Measurements from ENCODE around the gene GPR85. TPM values are rescaled to one million over a fixed set of nuclear protein-coding genes. Genes with fewer than 3 reads are reported as not detected.

GPR85 gene
- 7.5 and 12.6 TPM in 2 replicates for total RNA-seq
- 5.1 TPM for polyA plus RNA-seq (2012)

- DNase-seq (ENCODE audit: low read depth) = peak; percentile 88
Observed at GRCh38 chr7:113086431-113086888, at the start of gene GPR85. Gene GPR85 (minus strand): TSS chr7:113086827. CDS start chr7:113084721, 2,106 bp downstream.

GRCh38 chr7:113134025-113134424 is 47.4 kb upstream of the GPR85 start:
- no peak for DNase-seq (ENCODE audit: low read depth)

GRCh38 chr7:113131367-113131766 is 44.7 kb upstream of the GPR85 start:
- no peak for DNase-seq (ENCODE audit: low read depth)

GRCh38 chr7:113128031-113128430 is 41.4 kb upstream of the GPR85 start:
- DNase-seq (ENCODE audit: low read depth) = no peak

GRCh38 chr7:113125728-113126127 is 39.1 kb upstream of the GPR85 start:
- no peak for DNase-seq (ENCODE audit: low read depth)

GRCh38 chr7:113122744-113123143 is 36.1 kb upstream of the GPR85 start:
- no peak for DNase-seq (ENCODE audit: low read depth)

GRCh38 chr7:113120647-113121046 is 34.0 kb upstream of the GPR85 start:
- no peak for DNase-seq (ENCODE audit: low read depth)

GRCh38 chr7:113119429-113119828 is 32.8 kb upstream of the GPR85 start:
- DNase-seq (ENCODE audit: low read depth) = no peak

- DNase-seq (ENCODE audit: low read depth) = peak; percentile 98
Observed at GRCh38 chr7:113118074-113118959, 31.7 kb upstream of the GPR85 start, which contains the start of gene SMIM30. Gene SMIM30 (minus strand): TSS chr7:113118554. CDS start chr7:113117578, 976 bp downstream.

- DNase-seq (ENCODE audit: low read depth) = peak; percentile 88
Observed at GRCh38 chr7:113117374-113117774, 30.7 kb upstream of the GPR85 start.

- peak; percentile 22 for DNase-seq (ENCODE audit: low read depth)
Observed at GRCh38 chr7:113113912-113114311, 27.3 kb upstream of the GPR85 start.

GRCh38 chr7:113109718-113110117 is 23.1 kb upstream of the GPR85 start:
- no peak for DNase-seq (ENCODE audit: low read depth)

- peak; percentile 92 for DNase-seq (ENCODE audit: low read depth)
Observed at GRCh38 chr7:113100121-113100603, 13.5 kb upstream of the GPR85 start.

- peak; percentile 75 for DNase-seq (ENCODE audit: low read depth)
Observed at GRCh38 chr7:113099284-113099919, 12.8 kb upstream of the GPR85 start.

- DNase-seq (ENCODE audit: low read depth) = no peak
Observed at GRCh38 chr7:113094517-113095249, 8.1 kb upstream of the GPR85 start.

GRCh38 chr7:113093561-113093960 is 6.9 kb upstream of the GPR85 start:
- DNase-seq (ENCODE audit: low read depth) = no peak

- no peak for DNase-seq (ENCODE audit: low read depth)
Observed at GRCh38 chr7:113092762-113093161, 6.1 kb upstream of the GPR85 start.

GRCh38 chr7:113087071-113087998 is 708 bp upstream of the GPR85 start:
- DNase-seq (ENCODE audit: low read depth) = peak; percentile 89

- DNase-seq (ENCODE audit: low read depth) = peak; percentile 46
Observed at GRCh38 chr7:113085781-113086390, 741 bp downstream of the GPR85 start.
